WTC11 (cell line): ENCODE results near the gene DNAH11. TPM values are rescaled to one million over a fixed set of nuclear protein-coding genes. Genes with fewer than 3 reads are reported as not detected.

Source experiments
- ATF1 ChIP-seq: sonication (generic); formaldehyde crosslinking; IDR thresholded peaks from 2 replicates; pipeline ENCODE4 v1.8.1; 2023; ENCODE audit warnings: mild to moderate bottlenecking, moderate library complexity, missing genetic modification reagents
- ETV6 ChIP-seq: sonication (generic); formaldehyde crosslinking; IDR thresholded peaks from 2 replicates; pipeline ENCODE4 v1.8.1; 2022; ENCODE audit warnings: mild to moderate bottlenecking, missing genetic modification reagents
- GABPB1 ChIP-seq: sonication (generic); formaldehyde crosslinking; IDR thresholded peaks from 2 replicates; pipeline ENCODE4 v1.8.1; 2023; ENCODE audit warnings: mild to moderate bottlenecking, missing genetic modification reagents
- GRHL2 ChIP-seq: fragments of 250-450 bp; sonication (Bioruptor Pico); IDR thresholded peaks from 2 replicates; pipeline ENCODE4 v1.8.0; 2022; ENCODE audit warnings: mild to moderate bottlenecking, moderate library complexity; ENCODE audit not compliant: insufficient replicate concordance, severe bottlenecking
- GTF2I ChIP-seq: fragments of 250-450 bp; sonication (Bioruptor Pico); conservative IDR thresholded peaks from 2 replicates; pipeline ENCODE4 v1.4.0; 2021; ENCODE audit warnings: mild to moderate bottlenecking
- HMGA2 ChIP-seq: fragments of 250-450 bp; sonication (Bioruptor Pico); IDR thresholded peaks from 2 replicates; pipeline ENCODE4 v1.4.0; 2021; ENCODE audit warnings: mild to moderate bottlenecking, moderate library complexity
- NFE2L1 ChIP-seq: sonication (generic); formaldehyde crosslinking; IDR thresholded peaks from 2 replicates; pipeline ENCODE4 v1.8.1; 2023; ENCODE audit warnings: missing genetic modification reagents
- OVOL2 ChIP-seq: fragments of 250-450 bp; sonication (Bioruptor Pico); IDR thresholded peaks from 2 replicates; pipeline ENCODE4 v1.9.0; 2021; ENCODE audit warnings: mild to moderate bottlenecking, borderline replicate concordance
- PRRX2 ChIP-seq: fragments of 250-450 bp; sonication (Bioruptor Pico); IDR thresholded peaks from 2 replicates; pipeline ENCODE4 v1.8.0; 2021; ENCODE audit warnings: mild to moderate bottlenecking
- SMAD3 ChIP-seq: sonication (generic); formaldehyde crosslinking; IDR thresholded peaks from 2 replicates; pipeline ENCODE4 v1.8.0; 2022; ENCODE audit warnings: missing genetic modification reagents, mild to moderate bottlenecking, borderline replicate concordance
- TEAD1 ChIP-seq: sonication (generic); formaldehyde crosslinking; IDR thresholded peaks from 2 replicates; pipeline ENCODE4 v1.8.0; 2022; ENCODE audit warnings: mild to moderate bottlenecking, missing genetic modification reagents
- ZBTB21 ChIP-seq: sonication (generic); formaldehyde crosslinking; IDR thresholded peaks from 2 replicates; pipeline ENCODE4 v1.8.1; 2023; ENCODE audit warnings: mild to moderate bottlenecking, missing genetic modification reagents, borderline replicate concordance
- ZNF138 ChIP-seq: sonication (generic); formaldehyde crosslinking; conservative IDR thresholded peaks from 2 replicates; pipeline ENCODE4 v1.8.1; 2022; ENCODE audit warnings: mild to moderate bottlenecking, moderate library complexity, missing genetic modification reagents
- ZNF416 ChIP-seq: fragments of 250-450 bp; sonication (Bioruptor Pico); IDR thresholded peaks from 2 replicates; pipeline ENCODE4 v1.9.0; 2021; ENCODE audit warnings: mild to moderate bottlenecking, inconsistent platforms
- ZNF671 ChIP-seq: fragments of 250-450 bp; sonication (Bioruptor Pico); IDR thresholded peaks from 2 replicates; pipeline ENCODE4 v1.8.0; 2021; ENCODE audit warnings: mild to moderate bottlenecking
- total RNA-seq: library from RNA; stranded (reverse); gene quantifications from 3 replicates; pipeline ENCODE4 v1.2.3, GENCODE V29; 2021
- TF ChIP-seq, protein P1 (sequence below): sonication (generic); formaldehyde crosslinking; IDR thresholded peaks from 2 replicates; pipeline ENCODE4 v1.8.1; 2022; ENCODE audit warnings: mild to moderate bottlenecking, missing genetic modification reagents, moderate library complexity, borderline replicate concordance
- TF ChIP-seq, protein P2 (sequence below): sonication (generic); formaldehyde crosslinking; IDR thresholded peaks from 2 replicates; pipeline ENCODE4 v1.8.0; 2022; ENCODE audit warnings: missing genetic modification reagents
- TF ChIP-seq, protein P3 (sequence below): fragments of 250-450 bp; sonication (Bioruptor Pico); IDR thresholded peaks from 2 replicates; pipeline ENCODE4 v1.9.0; 2021; ENCODE audit warnings: mild to moderate bottlenecking
- TF ChIP-seq, protein P4 (sequence below): sonication (generic); formaldehyde crosslinking; IDR thresholded peaks from 2 replicates; pipeline ENCODE4 v1.8.1; 2022; ENCODE audit warnings: low read depth, missing genetic modification reagents, borderline replicate concordance
- TF ChIP-seq, protein P5 (sequence below): fragments of 250-450 bp; sonication (Bioruptor Pico); IDR thresholded peaks from 2 replicates; pipeline ENCODE4 v1.9.0; 2021; ENCODE audit warnings: mild to moderate bottlenecking, borderline replicate concordance
- TF ChIP-seq, protein P6 (sequence below): sonication (generic); formaldehyde crosslinking; IDR thresholded peaks from 2 replicates; pipeline ENCODE4 v1.8.1; 2023; ENCODE audit warnings: mild to moderate bottlenecking, missing genetic modification reagents, moderate library complexity
- TF ChIP-seq, protein P7 (sequence below): fragments of 250-450 bp; sonication (Bioruptor Pico); IDR thresholded peaks from 2 replicates; pipeline ENCODE4 v1.9.0; 2021; ENCODE audit warnings: mild to moderate bottlenecking
- TF ChIP-seq, protein P8 (sequence below): fragments of 250-450 bp; sonication (Bioruptor Pico); IDR thresholded peaks from 2 replicates; pipeline ENCODE4 v2.1.2; 2022; ENCODE audit warnings: mild to moderate bottlenecking, moderate library complexity

The DNAH11 gene
- total RNA-seq, 1 experiment from 2014 or later: 6.4 TPM

DNA sequence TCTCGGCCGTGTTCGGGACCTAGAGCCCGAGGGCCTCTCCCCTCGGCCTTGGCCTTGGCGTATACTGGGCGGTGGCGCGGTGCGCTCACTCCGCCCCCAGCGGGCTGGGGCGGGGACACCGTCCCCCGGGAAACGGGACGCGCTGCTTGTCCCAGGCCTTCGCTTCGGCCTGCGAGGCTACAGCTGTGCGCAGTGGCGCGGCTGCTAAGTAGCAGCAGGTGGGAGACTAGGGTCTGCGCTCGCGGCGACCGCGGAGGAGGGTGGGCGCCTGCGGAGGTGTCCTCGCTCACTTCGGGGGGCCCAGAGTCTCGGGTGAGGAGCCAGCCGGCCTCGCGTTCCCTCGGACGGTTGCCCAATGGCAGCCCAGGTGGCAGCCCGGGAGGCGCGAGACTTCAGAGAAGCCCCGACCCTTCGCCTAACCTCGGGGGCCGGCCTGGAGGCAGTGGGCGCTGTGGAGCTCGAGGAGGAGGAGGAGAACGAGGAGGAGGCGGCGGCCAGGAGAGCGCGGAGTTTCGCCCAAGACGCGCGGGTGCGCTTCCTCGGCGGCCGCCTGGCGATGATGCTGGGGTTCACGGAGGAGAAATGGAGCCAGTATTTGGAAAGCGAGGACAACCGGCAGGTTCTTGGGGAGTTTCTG is at the start of gene DNAH11 (continued):
- TF ChIP-seq ATF1 (CRISPR knock-in tag): no peak
- TF ChIP-seq OVOL2: no peak
- TF ChIP-seq, protein P1, sequence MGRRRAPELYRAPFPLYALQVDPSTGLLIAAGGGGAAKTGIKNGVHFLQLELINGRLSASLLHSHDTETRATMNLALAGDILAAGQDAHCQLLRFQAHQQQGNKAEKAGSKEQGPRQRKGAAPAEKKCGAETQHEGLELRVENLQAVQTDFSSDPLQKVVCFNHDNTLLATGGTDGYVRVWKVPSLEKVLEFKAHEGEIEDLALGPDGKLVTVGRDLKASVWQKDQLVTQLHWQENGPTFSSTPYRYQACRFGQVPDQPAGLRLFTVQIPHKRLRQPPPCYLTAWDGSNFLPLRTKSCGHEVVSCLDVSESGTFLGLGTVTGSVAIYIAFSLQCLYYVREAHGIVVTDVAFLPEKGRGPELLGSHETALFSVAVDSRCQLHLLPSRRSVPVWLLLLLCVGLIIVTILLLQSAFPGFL: no peak
- no peak for TF ChIP-seq HMGA2 (CRISPR knock-in tag)
- TF ChIP-seq, protein P2, sequence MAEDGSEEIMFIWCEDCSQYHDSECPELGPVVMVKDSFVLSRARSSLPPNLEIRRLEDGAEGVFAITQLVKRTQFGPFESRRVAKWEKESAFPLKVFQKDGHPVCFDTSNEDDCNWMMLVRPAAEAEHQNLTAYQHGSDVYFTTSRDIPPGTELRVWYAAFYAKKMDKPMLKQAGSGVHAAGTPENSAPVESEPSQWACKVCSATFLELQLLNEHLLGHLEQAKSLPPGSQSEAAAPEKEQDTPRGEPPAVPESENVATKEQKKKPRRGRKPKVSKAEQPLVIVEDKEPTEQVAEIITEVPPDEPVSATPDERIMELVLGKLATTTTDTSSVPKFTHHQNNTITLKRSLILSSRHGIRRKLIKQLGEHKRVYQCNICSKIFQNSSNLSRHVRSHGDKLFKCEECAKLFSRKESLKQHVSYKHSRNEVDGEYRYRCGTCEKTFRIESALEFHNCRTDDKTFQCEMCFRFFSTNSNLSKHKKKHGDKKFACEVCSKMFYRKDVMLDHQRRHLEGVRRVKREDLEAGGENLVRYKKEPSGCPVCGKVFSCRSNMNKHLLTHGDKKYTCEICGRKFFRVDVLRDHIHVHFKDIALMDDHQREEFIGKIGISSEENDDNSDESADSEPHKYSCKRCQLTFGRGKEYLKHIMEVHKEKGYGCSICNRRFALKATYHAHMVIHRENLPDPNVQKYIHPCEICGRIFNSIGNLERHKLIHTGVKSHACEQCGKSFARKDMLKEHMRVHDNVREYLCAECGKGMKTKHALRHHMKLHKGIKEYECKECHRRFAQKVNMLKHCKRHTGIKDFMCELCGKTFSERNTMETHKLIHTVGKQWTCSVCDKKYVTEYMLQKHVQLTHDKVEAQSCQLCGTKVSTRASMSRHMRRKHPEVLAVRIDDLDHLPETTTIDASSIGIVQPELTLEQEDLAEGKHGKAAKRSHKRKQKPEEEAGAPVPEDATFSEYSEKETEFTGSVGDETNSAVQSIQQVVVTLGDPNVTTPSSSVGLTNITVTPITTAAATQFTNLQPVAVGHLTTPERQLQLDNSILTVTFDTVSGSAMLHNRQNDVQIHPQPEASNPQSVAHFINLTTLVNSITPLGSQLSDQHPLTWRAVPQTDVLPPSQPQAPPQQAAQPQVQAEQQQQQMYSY (CRISPR knock-in tag): no peak
- TF ChIP-seq ZNF416 (CRISPR knock-in tag): no peak
- no peak for TF ChIP-seq ZNF671 (CRISPR knock-in tag)
- TF ChIP-seq, protein P3, sequence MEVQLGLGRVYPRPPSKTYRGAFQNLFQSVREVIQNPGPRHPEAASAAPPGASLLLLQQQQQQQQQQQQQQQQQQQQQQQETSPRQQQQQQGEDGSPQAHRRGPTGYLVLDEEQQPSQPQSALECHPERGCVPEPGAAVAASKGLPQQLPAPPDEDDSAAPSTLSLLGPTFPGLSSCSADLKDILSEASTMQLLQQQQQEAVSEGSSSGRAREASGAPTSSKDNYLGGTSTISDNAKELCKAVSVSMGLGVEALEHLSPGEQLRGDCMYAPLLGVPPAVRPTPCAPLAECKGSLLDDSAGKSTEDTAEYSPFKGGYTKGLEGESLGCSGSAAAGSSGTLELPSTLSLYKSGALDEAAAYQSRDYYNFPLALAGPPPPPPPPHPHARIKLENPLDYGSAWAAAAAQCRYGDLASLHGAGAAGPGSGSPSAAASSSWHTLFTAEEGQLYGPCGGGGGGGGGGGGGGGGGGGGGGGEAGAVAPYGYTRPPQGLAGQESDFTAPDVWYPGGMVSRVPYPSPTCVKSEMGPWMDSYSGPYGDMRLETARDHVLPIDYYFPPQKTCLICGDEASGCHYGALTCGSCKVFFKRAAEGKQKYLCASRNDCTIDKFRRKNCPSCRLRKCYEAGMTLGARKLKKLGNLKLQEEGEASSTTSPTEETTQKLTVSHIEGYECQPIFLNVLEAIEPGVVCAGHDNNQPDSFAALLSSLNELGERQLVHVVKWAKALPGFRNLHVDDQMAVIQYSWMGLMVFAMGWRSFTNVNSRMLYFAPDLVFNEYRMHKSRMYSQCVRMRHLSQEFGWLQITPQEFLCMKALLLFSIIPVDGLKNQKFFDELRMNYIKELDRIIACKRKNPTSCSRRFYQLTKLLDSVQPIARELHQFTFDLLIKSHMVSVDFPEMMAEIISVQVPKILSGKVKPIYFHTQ: no peak
- TF ChIP-seq ZNF138 (CRISPR knock-in tag): no peak
- TF ChIP-seq PRRX2 (CRISPR knock-in tag): no peak
- TF ChIP-seq GABPB1: no peak
- TF ChIP-seq GTF2I (CRISPR knock-in tag): no peak
- TF ChIP-seq, protein P4, sequence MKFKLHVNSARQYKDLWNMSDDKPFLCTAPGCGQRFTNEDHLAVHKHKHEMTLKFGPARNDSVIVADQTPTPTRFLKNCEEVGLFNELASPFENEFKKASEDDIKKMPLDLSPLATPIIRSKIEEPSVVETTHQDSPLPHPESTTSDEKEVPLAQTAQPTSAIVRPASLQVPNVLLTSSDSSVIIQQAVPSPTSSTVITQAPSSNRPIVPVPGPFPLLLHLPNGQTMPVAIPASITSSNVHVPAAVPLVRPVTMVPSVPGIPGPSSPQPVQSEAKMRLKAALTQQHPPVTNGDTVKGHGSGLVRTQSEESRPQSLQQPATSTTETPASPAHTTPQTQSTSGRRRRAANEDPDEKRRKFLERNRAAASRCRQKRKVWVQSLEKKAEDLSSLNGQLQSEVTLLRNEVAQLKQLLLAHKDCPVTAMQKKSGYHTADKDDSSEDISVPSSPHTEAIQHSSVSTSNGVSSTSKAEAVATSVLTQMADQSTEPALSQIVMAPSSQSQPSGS: no peak
- TF ChIP-seq NFE2L1: no peak
- 0 out of 2 replicates have a peak, but pooled peaks have one; percentile 22 for TF ChIP-seq TEAD1
- TF ChIP-seq, protein P5, sequence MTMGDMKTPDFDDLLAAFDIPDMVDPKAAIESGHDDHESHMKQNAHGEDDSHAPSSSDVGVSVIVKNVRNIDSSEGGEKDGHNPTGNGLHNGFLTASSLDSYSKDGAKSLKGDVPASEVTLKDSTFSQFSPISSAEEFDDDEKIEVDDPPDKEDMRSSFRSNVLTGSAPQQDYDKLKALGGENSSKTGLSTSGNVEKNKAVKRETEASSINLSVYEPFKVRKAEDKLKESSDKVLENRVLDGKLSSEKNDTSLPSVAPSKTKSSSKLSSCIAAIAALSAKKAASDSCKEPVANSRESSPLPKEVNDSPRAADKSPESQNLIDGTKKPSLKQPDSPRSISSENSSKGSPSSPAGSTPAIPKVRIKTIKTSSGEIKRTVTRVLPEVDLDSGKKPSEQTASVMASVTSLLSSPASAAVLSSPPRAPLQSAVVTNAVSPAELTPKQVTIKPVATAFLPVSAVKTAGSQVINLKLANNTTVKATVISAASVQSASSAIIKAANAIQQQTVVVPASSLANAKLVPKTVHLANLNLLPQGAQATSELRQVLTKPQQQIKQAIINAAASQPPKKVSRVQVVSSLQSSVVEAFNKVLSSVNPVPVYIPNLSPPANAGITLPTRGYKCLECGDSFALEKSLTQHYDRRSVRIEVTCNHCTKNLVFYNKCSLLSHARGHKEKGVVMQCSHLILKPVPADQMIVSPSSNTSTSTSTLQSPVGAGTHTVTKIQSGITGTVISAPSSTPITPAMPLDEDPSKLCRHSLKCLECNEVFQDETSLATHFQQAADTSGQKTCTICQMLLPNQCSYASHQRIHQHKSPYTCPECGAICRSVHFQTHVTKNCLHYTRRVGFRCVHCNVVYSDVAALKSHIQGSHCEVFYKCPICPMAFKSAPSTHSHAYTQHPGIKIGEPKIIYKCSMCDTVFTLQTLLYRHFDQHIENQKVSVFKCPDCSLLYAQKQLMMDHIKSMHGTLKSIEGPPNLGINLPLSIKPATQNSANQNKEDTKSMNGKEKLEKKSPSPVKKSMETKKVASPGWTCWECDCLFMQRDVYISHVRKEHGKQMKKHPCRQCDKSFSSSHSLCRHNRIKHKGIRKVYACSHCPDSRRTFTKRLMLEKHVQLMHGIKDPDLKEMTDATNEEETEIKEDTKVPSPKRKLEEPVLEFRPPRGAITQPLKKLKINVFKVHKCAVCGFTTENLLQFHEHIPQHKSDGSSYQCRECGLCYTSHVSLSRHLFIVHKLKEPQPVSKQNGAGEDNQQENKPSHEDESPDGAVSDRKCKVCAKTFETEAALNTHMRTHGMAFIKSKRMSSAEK (CRISPR knock-in tag): no peak
- no peak; the same call in none of the 2 replicates for TF ChIP-seq ZBTB21
- no peak for TF ChIP-seq GRHL2 (CRISPR knock-in tag)
- no peak for TF ChIP-seq SMAD3 (CRISPR knock-in tag)
- TF ChIP-seq, protein P6, sequence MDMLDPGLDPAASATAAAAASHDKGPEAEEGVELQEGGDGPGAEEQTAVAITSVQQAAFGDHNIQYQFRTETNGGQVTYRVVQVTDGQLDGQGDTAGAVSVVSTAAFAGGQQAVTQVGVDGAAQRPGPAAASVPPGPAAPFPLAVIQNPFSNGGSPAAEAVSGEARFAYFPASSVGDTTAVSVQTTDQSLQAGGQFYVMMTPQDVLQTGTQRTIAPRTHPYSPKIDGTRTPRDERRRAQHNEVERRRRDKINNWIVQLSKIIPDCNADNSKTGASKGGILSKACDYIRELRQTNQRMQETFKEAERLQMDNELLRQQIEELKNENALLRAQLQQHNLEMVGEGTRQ (CRISPR knock-in tag): 0 out of 2 replicates have a peak, but pooled peaks have one; percentile 5
- TF ChIP-seq, protein P7, sequence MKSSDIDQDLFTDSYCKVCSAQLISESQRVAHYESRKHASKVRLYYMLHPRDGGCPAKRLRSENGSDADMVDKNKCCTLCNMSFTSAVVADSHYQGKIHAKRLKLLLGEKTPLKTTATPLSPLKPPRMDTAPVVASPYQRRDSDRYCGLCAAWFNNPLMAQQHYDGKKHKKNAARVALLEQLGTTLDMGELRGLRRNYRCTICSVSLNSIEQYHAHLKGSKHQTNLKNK (CRISPR knock-in tag): no peak
- TF ChIP-seq, protein P8, sequence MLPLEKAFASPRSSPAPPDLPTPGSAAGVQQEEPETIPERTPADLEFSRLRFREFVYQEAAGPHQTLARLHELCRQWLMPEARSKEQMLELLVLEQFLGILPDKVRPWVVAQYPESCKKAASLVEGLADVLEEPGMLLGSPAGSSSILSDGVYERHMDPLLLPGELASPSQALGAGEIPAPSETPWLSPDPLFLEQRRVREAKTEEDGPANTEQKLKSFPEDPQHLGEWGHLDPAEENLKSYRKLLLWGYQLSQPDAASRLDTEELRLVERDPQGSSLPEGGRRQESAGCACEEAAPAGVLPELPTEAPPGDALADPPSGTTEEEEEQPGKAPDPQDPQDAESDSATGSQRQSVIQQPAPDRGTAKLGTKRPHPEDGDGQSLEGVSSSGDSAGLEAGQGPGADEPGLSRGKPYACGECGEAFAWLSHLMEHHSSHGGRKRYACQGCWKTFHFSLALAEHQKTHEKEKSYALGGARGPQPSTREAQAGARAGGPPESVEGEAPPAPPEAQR (CRISPR knock-in tag): no peak
- peak; percentile 78; the same call in 1 of the 2 replicates for TF ChIP-seq ETV6 (CRISPR knock-in tag)
